Stomach (tissue), 4 donors: ENCODE results near the gene OSBPL1A.

Source experiments
- CTCF ChIP-seq, 7 experiments: fragments of 450-650 bp in 4 of 7; fragments of 200-600 bp in 3 of 7; sonication (generic) in 3 of 7; IDR thresholded peaks; one replicate each; pipeline ENCODE4 v1.5.1; 2016 to 2019; ENCODE audit warnings: antibody characterized with exemption in 7 of 7, control low read depth in 2 of 7, mild to moderate bottlenecking in 1 of 7
- POLR2A ChIP-seq, 4 donors: fragments of 450-650 bp; IDR thresholded peaks; one replicate each; pipeline ENCODE4 v1.6.1; 2016; ENCODE audit warnings: antibody characterized with exemption in 4 of 4, control low read depth in 2 of 4, mild to moderate bottlenecking in 1 of 4, moderate library complexity in 1 of 4

DNA sequence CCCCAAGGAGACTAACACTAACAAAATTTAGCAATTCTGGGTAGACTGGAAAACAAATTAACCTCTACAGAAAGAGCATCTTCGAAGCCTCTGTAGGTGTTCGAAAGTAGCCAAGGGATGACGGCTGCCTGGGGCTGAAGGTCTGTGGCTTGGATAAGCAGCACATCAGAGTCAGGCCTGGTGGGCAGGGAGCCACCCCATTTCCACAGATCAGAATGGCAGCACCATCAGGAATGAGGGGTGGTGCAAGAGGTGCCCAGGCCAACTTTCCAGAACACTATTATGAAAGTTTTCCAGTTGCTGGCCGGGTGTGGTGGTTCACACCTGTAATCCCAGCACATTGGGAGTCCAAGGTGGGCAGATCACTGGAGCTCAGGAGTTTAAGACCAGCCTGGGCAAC is 200.9 kb downstream of the OSBPL1A start:
- TF ChIP-seq POLR2A (IDR thresholded peaks at IDR 0.05) = no peak
- no peak for TF ChIP-seq CTCF (IDR thresholded peaks at IDR 0.05)
